Suppressor macrophage (primary cell): ENCODE data around the gene FSTL4.

Experiments
- DNase-seq, 4 experiments: peaks; one replicate each; pipeline ENCODE4 v3.0.0-alpha.2; 2020 to 2022

Gene FSTL4

GRCh38 chr5:133511653-133512235 is 100.6 kb downstream of the FSTL4 start:
- no peak for DNase-seq

GRCh38 chr5:133510634-133511262 is 101.6 kb downstream of the FSTL4 start:
- no peak for DNase-seq

- no peak for DNase-seq
Measured at GRCh38 chr5:133509742-133510079, 102.6 kb downstream of the FSTL4 start.

- DNase-seq, result no peak
Measured at GRCh38 chr5:133508845-133509741, 103.2 kb downstream of the FSTL4 start.

- DNase-seq, result no peak
Measured at GRCh38 chr5:133508331-133508730, 104.0 kb downstream of the FSTL4 start.

GRCh38 chr5:133506181-133506580 is 106.2 kb downstream of the FSTL4 start:
- no peak for DNase-seq

- DNase-seq, result no peak
Measured at GRCh38 chr5:133503511-133503910, 108.8 kb downstream of the FSTL4 start.

- no peak for DNase-seq
Measured at GRCh38 chr5:133499895-133500294, 112.4 kb downstream of the FSTL4 start.

GRCh38 chr5:133497608-133498348 is 114.6 kb downstream of the FSTL4 start:
- no peak for DNase-seq

GRCh38 chr5:133496631-133497030 is 115.7 kb downstream of the FSTL4 start:
- DNase-seq, result no peak

GRCh38 chr5:133494923-133495246 is 117.5 kb downstream of the FSTL4 start:
- DNase-seq, result no peak

GRCh38 chr5:133494232-133494922 is 118.0 kb downstream of the FSTL4 start:
- no peak for DNase-seq

- no peak for DNase-seq
Measured at GRCh38 chr5:133489632-133490031, 122.7 kb downstream of the FSTL4 start.

- peak in 3 of 4 experiments; percentile 17 to 51 (median 40) for DNase-seq
Measured at GRCh38 chr5:133487093-133487492, 125.2 kb downstream of the FSTL4 start.

GRCh38 chr5:133485468-133485867 is 126.9 kb downstream of the FSTL4 start:
- no peak for DNase-seq

GRCh38 chr5:133483406-133484090 is 128.8 kb downstream of the FSTL4 start:
- DNase-seq, result no peak

- DNase-seq, result no peak
Measured at GRCh38 chr5:133482028-133482427, 130.3 kb downstream of the FSTL4 start.

- DNase-seq, result no peak
Measured at GRCh38 chr5:133480866-133481265, 131.5 kb downstream of the FSTL4 start.

- DNase-seq, result no peak
Measured at GRCh38 chr5:133480366-133480765, 132.0 kb downstream of the FSTL4 start.

GRCh38 chr5:133478199-133478985 is 133.9 kb downstream of the FSTL4 start:
- DNase-seq, result no peak

GRCh38 chr5:133475986-133476385 is 136.4 kb downstream of the FSTL4 start:
- DNase-seq, result no peak
